ENCODE measurements around the gene TMEM250. TPM values are rescaled to one million over a fixed set of nuclear protein-coding genes. Genes with fewer than 3 reads are reported as not detected.

TMEM250 gene
- total and polyA plus RNA-seq, 8 donors = 10.7 to 42.1 (median 16.4) TPM

GRCh38 chr9:136142414-136142796 lies 23.7 kb upstream of the TMEM250 start:
- no peaks in the 10 kb centered on the region for H3K9me3 ChIP-seq
- ATAC-seq = no peak
- H3K27me3 ChIP-seq = peaks cover 5 to 74% of the 10 kb centered on the region in 2 donors
- no peak overlapping the region for H3K27ac ChIP-seq
- intact Hi-C loops (cut with DNase I) = no loop called here
- H3K36me3 ChIP-seq = no peaks in the 10 kb centered on the region
- DNase-seq = peak in 1 of 4 donors; percentile 39
- H3K4me1 ChIP-seq = no peaks in the 10 kb centered on the region
- TF ChIP-seq, protein P1, sequence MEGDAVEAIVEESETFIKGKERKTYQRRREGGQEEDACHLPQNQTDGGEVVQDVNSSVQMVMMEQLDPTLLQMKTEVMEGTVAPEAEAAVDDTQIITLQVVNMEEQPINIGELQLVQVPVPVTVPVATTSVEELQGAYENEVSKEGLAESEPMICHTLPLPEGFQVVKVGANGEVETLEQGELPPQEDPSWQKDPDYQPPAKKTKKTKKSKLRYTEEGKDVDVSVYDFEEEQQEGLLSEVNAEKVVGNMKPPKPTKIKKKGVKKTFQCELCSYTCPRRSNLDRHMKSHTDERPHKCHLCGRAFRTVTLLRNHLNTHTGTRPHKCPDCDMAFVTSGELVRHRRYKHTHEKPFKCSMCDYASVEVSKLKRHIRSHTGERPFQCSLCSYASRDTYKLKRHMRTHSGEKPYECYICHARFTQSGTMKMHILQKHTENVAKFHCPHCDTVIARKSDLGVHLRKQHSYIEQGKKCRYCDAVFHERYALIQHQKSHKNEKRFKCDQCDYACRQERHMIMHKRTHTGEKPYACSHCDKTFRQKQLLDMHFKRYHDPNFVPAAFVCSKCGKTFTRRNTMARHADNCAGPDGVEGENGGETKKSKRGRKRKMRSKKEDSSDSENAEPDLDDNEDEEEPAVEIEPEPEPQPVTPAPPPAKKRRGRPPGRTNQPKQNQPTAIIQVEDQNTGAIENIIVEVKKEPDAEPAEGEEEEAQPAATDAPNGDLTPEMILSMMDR (IDR thresholded peaks at IDR 0.05) = no peak
- H3K4me3 ChIP-seq = no peak overlapping the region

- peaks cover 4 to 74% of the 10 kb centered on the region in 2 donors for H3K27me3 ChIP-seq
- no peaks in the 10 kb centered on the region for H3K36me3 ChIP-seq
- H3K9me3 ChIP-seq = no peaks in the 10 kb centered on the region
- intact Hi-C loops (cut with DNase I) = no loop called here
- H3K4me1 ChIP-seq = no peaks in the 10 kb centered on the region
- peak in 1 of 4 donors; percentile 62 for DNase-seq
- H3K4me3 ChIP-seq = no peak overlapping the region
- TF ChIP-seq, protein P1 (IDR thresholded peaks at IDR 0.05) = no peak
- H3K27ac ChIP-seq = no peak overlapping the region
- no peak for ATAC-seq
Measured at GRCh38 chr9:136141682-136142413, 23.2 kb upstream of the TMEM250 start.

DNA sequence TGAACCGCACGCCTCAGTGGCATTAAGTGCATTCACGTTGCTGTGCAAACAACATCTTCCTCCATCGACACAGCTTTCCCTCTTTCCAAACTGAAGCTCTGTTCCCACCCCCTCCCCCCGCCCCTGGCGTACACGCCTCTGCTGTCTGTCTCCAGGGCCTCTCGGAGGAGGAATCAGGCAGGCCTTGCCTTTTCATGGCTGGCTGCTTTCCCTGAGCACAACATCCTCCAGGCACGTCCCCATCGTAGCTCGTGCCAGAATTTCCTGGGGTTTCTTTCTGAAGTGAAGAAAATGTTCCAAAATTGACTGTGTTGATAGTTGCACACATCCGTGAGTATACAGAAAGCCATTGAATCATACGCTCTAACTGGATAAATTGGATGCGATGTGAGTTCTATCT lies 22.3 kb upstream of the TMEM250 start:
- Histone ChIP-seq H3K27ac (no peak overlapping the region), H3K4me1 (no peaks in the 10 kb centered on the region), H3K9me3 (no peaks in the 10 kb centered on the region), H3K27me3 (peaks cover 4 to 74% of the 10 kb centered on the region in 2 donors), H3K36me3 (no peaks in the 10 kb centered on the region), H3K4me3 (no peak overlapping the region)
- intact Hi-C loops (cut with DNase I) = no loop called here
- peak in 2 of 4 donors; percentile 28 to 62 for DNase-seq
- TF ChIP-seq, protein P1 (IDR thresholded peaks at IDR 0.05) = no peak
- ATAC-seq = no peak

DNA sequence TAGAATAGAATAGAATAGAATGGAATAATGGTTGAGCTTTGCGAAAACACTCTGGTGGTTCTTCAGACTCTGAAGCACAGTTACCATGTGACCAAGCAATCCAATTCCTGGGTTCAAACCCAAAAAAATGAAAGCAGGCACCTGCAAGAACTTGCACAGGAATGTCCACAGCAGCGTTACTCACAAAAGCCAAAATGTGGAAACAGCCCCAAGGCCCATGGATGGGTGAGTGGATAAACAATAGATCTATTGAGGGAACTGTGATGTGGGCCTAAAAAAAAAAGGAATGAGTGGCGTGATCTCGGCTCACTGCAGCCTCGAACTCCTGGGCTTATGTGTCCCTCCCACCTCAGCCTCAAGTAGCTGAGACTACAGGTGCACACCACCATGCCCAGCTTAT lies 21.4 kb upstream of the TMEM250 start:
- H3K4me3 ChIP-seq = no peak overlapping the region
- TF ChIP-seq, protein P1 (IDR thresholded peaks at IDR 0.05) = no peak
- ATAC-seq = no peak
- H3K36me3 ChIP-seq = no peaks in the 10 kb centered on the region
- no peak overlapping the region for H3K27ac ChIP-seq
- no peaks in the 10 kb centered on the region for H3K4me1 ChIP-seq
- no peak for DNase-seq
- no peaks in the 10 kb centered on the region for H3K9me3 ChIP-seq
- intact Hi-C loops (cut with DNase I) = no loop called here
- H3K27me3 ChIP-seq = peaks cover 11 to 74% of the 10 kb centered on the region in 2 donors

DNA sequence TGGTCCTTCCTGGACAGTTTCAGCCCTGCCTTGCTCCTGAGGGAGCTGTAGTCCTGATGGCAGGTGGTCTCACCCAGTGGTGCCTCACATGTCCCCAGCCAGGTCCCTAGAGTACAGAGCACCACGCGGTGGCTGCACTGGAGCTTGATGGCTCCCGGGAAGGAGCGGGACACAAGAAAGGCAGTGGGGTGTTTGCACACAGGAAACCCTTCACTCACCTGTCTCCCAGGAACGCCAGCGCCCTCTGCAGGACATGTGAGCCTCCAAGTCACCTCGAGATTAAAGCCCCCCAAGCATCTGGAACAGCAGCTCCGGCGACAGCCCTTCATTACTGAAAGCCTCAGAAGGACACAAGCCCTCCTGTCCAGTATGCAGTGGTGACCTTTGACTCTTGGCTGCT lies 19.9 kb upstream of the TMEM250 start:
- no peak for ATAC-seq
- no peak overlapping the region for H3K4me3 ChIP-seq
- DNase-seq = peak in 2 of 4 donors; percentile 33 to 71
- peaks cover 26 to 74% of the 10 kb centered on the region in 2 donors for H3K27me3 ChIP-seq
- peaks cover 2 to 4% of the 10 kb centered on the region in 2 donors for H3K4me1 ChIP-seq
- H3K27ac ChIP-seq = no peak overlapping the region
- H3K9me3 ChIP-seq = no peaks in the 10 kb centered on the region
- TF ChIP-seq, protein P1 (IDR thresholded peaks at IDR 0.05) = no peak
- H3K36me3 ChIP-seq = no peaks in the 10 kb centered on the region
- intact Hi-C loops (cut with DNase I) = no loop called here

Data from left lung (tissue), 10 donors.